Globus pallidus (tissue), 1 donor: ENCODE results near the gene NET1.

Source experiments
- DNase-seq: peaks from one replicate; pipeline ENCODE4 v3.0.0-alpha.2; 2015; ENCODE audit warnings: low spot score

The NET1 gene

GRCh38 chr10:5481121-5481520 is 68.8 kb downstream of the NET1 start:
- DNase-seq: no peak

- no peak for DNase-seq
Measured at GRCh38 chr10:5482016-5482415, 69.7 kb downstream of the NET1 start.

GRCh38 chr10:5484205-5484604 is 71.8 kb downstream of the NET1 start:
- no peak for DNase-seq

- no peak for DNase-seq
Measured at GRCh38 chr10:5485290-5485689, 72.9 kb downstream of the NET1 start.

- DNase-seq: no peak
Measured at GRCh38 chr10:5485948-5486852, 73.8 kb downstream of the NET1 start.

- no peak for DNase-seq
Measured at GRCh38 chr10:5486853-5487235, 74.5 kb downstream of the NET1 start.

- no peak for DNase-seq
Measured at GRCh38 chr10:5488272-5489161, 76.2 kb downstream of the NET1 start.

GRCh38 chr10:5490032-5490431 is 77.7 kb downstream of the NET1 start:
- DNase-seq: no peak

- DNase-seq: no peak
Measured at GRCh38 chr10:5490698-5491464, 78.5 kb downstream of the NET1 start.

- no peak for DNase-seq
Measured at GRCh38 chr10:5491477-5491876, 79.1 kb downstream of the NET1 start.

GRCh38 chr10:5492322-5492855 is 80.0 kb downstream of the NET1 start:
- no peak for DNase-seq

- DNase-seq: no peak
Measured at GRCh38 chr10:5492929-5493576, 80.7 kb downstream of the NET1 start.

- DNase-seq: no peak
Measured at GRCh38 chr10:5493691-5494090, 81.3 kb downstream of the NET1 start.

GRCh38 chr10:5494611-5495010 is 82.3 kb downstream of the NET1 start:
- DNase-seq: no peak

- DNase-seq: no peak
Measured at GRCh38 chr10:5496261-5497250, 84.2 kb downstream of the NET1 start.

- no peak for DNase-seq
Measured at GRCh38 chr10:5497289-5497688, 84.9 kb downstream of the NET1 start.

GRCh38 chr10:5497948-5498730 is 85.8 kb downstream of the NET1 start:
- no peak for DNase-seq

GRCh38 chr10:5498791-5499492 is 86.6 kb downstream of the NET1 start:
- DNase-seq: no peak
